GM23338 (cell line): ENCODE data around the gene MTA2. TPM values are rescaled to one million over a fixed set of nuclear protein-coding genes. Genes with fewer than 3 reads are reported as not detected.

ENCODE experiments used
- ATAC-seq: fragments of 200-7000 bp; cut with Tn5 transposase; 3 replicates; pipeline ENCODE4 v1.9.1; 2020
- DNase-seq: peaks from one replicate; pipeline ENCODE4 v3.0.0-alpha.2; 2015; ENCODE audit warnings: low spot score
- H2AFZ ChIP-seq: fragments of 200-600 bp; sonication (generic); 2 replicates; pipeline ENCODE4 v1.8.0; 2016; ENCODE audit warnings: antibody characterized with exemption, mild to moderate bottlenecking, moderate library complexity
- H3F3A ChIP-seq: fragments of 200-600 bp; sonication (generic); replicated peaks from 2 replicates; pipeline ENCODE4 v1.8.0; 2017; ENCODE audit warnings: antibody characterized with exemption, mixed run types, low read depth
- H3K27ac ChIP-seq: fragments of 200-600 bp; sonication (generic); 2 replicates; pipeline ENCODE4 v1.6.1; 2016; ENCODE audit warnings: low read depth
- H3K27me3 ChIP-seq: fragments of 200-600 bp; sonication (generic); 2 replicates; pipeline ENCODE4 v1.8.0; 2016; ENCODE audit warnings: mild to moderate bottlenecking, mixed run types, moderate library complexity; ENCODE audit not compliant: insufficient read depth
- H3K36me3 ChIP-seq: fragments of 200-600 bp; sonication (generic); 2 replicates; pipeline ENCODE4 v1.8.0; 2016; ENCODE audit warnings: mild to moderate bottlenecking; ENCODE audit not compliant: insufficient read depth
- H3K4me1 ChIP-seq: fragments of 200-600 bp; sonication (generic); 2 replicates; pipeline ENCODE4 v1.8.0; 2016; ENCODE audit warnings: mild to moderate bottlenecking, moderate library complexity; ENCODE audit not compliant: insufficient read depth
- H3K4me2 ChIP-seq: fragments of 200-600 bp; sonication (generic); 2 replicates; pipeline ENCODE4 v1.7.1; 2017; ENCODE audit warnings: mixed run types
- H3K4me3 ChIP-seq: fragments of 200-600 bp; sonication (generic); 2 replicates; pipeline ENCODE4 v1.6.1; 2016; ENCODE audit warnings: mixed run types
- H3K79me2 ChIP-seq: fragments of 200-600 bp; sonication (generic); replicated peaks from 2 replicates; pipeline ENCODE4 v1.8.0; 2017; ENCODE audit warnings: mild to moderate bottlenecking; ENCODE audit not compliant: insufficient read depth
- H3K9me2 ChIP-seq: fragments of 200-600 bp; sonication (generic); 2 replicates; pipeline ENCODE4 v1.8.0; 2017; ENCODE audit not compliant: insufficient read depth
- H4K20me1 ChIP-seq: fragments of 200-600 bp; sonication (generic); replicated peaks from 2 replicates; pipeline ENCODE4 v1.8.0; 2017; ENCODE audit warnings: mild to moderate bottlenecking; ENCODE audit not compliant: insufficient read depth
- H3K27ac Mint-ChIP-seq: 2 replicates; pipeline ENCODE4 v1.8.0; 2020; ENCODE audit warnings: inconsistent platforms, mild to moderate bottlenecking, moderate library complexity, mixed read lengths
- H3K27me3 Mint-ChIP-seq: 3 replicates; pipeline ENCODE4 v1.8.0; 2022; ENCODE audit warnings: low read depth, mild to moderate bottlenecking, moderate library complexity, mixed read lengths, inconsistent platforms; ENCODE audit not compliant: insufficient read depth, poor library complexity
- H3K36me3 Mint-ChIP-seq: 3 replicates; pipeline ENCODE4 v1.8.0; 2021; ENCODE audit warnings: low read depth, mild to moderate bottlenecking, inconsistent platforms, moderate library complexity, mixed read lengths
- H3K4me1 Mint-ChIP-seq: 3 replicates; pipeline ENCODE4 v1.8.0; 2020; ENCODE audit warnings: mild to moderate bottlenecking, inconsistent platforms, mixed read lengths
- H3K4me3 Mint-ChIP-seq: 3 replicates; pipeline ENCODE4 v1.8.0; 2021; ENCODE audit warnings: moderate library complexity, mild to moderate bottlenecking, inconsistent platforms, mixed read lengths
- H3K9me3 Mint-ChIP-seq: 3 replicates; pipeline ENCODE4 v1.8.0; 2020; ENCODE audit warnings: moderate library complexity, mild to moderate bottlenecking, inconsistent platforms, mixed read lengths
- CREB1 ChIP-seq: fragments of 250-450 bp; sonication (Bioruptor Pico); IDR thresholded peaks from 2 replicates; pipeline ENCODE4 v1.5.0; 2020; ENCODE audit warnings: low read depth, mild to moderate bottlenecking, moderate library complexity
- CTCF ChIP-seq, 2 experiments: fragments of 200-600 bp in 1 of 2; sonication (generic) in 1 of 2; conservative IDR thresholded peaks; 2 replicates each; pipeline versions ENCODE4 v1.5.1 to v1.6.1; 2016 to 2017; ENCODE audit warnings: antibody characterized with exemption in 2 of 2, low read depth in 2 of 2, mild to moderate bottlenecking in 2 of 2, moderate library complexity in 1 of 2
- ETS1 ChIP-seq: IDR thresholded peaks from 2 replicates; pipeline ENCODE4 v1.6.1; 2016; ENCODE audit warnings: antibody characterized with exemption
- EZH2 ChIP-seq: fragments of 200-600 bp; sonication (generic); IDR thresholded peaks from one replicate; pipeline ENCODE4 v1.8.0; 2017; ENCODE audit warnings: antibody characterized with exemption, mild to moderate bottlenecking, low read depth; ENCODE audit not compliant: unreplicated experiment
- EZH2phosphoT487 ChIP-seq: fragments of 200-600 bp; sonication (generic); IDR thresholded peaks from one replicate; pipeline ENCODE4 v1.8.1; 2018; ENCODE audit warnings: antibody characterized with exemption; ENCODE audit not compliant: unreplicated experiment
- JUNB ChIP-seq: IDR thresholded peaks from one replicate; pipeline ENCODE4 v1.6.1; 2016; ENCODE audit warnings: antibody characterized with exemption; ENCODE audit not compliant: unreplicated experiment
- POLR2AphosphoS5 ChIP-seq: IDR thresholded peaks from 2 replicates; pipeline ENCODE4 v1.6.1; 2016; ENCODE audit warnings: antibody characterized with exemption, low read depth
- REST ChIP-seq: IDR thresholded peaks from one replicate; pipeline ENCODE4 v1.6.1; 2018; ENCODE audit warnings: antibody characterized with exemption; ENCODE audit not compliant: unreplicated experiment
- STAT1 ChIP-seq: IDR thresholded peaks from one replicate; pipeline ENCODE4 v1.6.1; 2016; ENCODE audit warnings: antibody characterized with exemption; ENCODE audit not compliant: unreplicated experiment
- ZNF114 ChIP-seq: fragments of 250-450 bp; sonication (Bioruptor Pico); IDR thresholded peaks from 2 replicates; pipeline ENCODE4 v1.5.0; 2020; ENCODE audit warnings: mild to moderate bottlenecking, moderate library complexity
- ZNF331 ChIP-seq: fragments of 250-450 bp; sonication (Bioruptor Pico); IDR thresholded peaks from 2 replicates; pipeline ENCODE4 v1.5.0; 2020; ENCODE audit warnings: low read depth, mild to moderate bottlenecking, moderate library complexity
- ZNF462 ChIP-seq: fragments of 250-450 bp; sonication (Bioruptor Pico); IDR thresholded peaks from 2 replicates; pipeline ENCODE4 v1.5.0; 2020; ENCODE audit warnings: mild to moderate bottlenecking, moderate library complexity
- polyA plus RNA-seq: library from polyadenylated mRNA; unstranded; fragments of >200 nt; fragmentation: Nextera tagmentation; extraction: Ambion mirVana; gene quantifications from 2 replicates; pipeline ENCODE4 v1.2.1, GENCODE V29; 2016
- total RNA-seq: library from RNA; depleted of rRNA; stranded (reverse); fragments of >200 nt; shearing (Covaris generic); gene quantifications from 2 replicates; pipeline ENCODE4 v1.2.3, GENCODE V29; 2014

The MTA2 gene
- total and polyA plus RNA-seq, 2 experiments from 2014 or later, result 22.9 to 102 TPM

- Histone ChIP-seq H3K9me2 (no peaks in the 10 kb centered on the region), H3K27ac (no peak overlapping the region), H3K4me3 (no peak overlapping the region), H3K4me2 (peak overlapping the region; percentile 43; the same call in 1 of the 2 replicates), H3K79me2 (peaks cover 14% of the 10 kb centered on the region), H4K20me1 (peaks cover 10% of the 10 kb centered on the region; the same call in 1 of the 2 replicates), H3K36me3 (no peaks in the 10 kb centered on the region), H3K27me3 (peaks cover 43% of the 10 kb centered on the region), H2AFZ (no peak overlapping the region), H3F3A (peaks cover 20% of the 10 kb centered on the region), H3K4me1 (peaks cover 14% of the 10 kb centered on the region; the same call in 1 of the 2 replicates)
- H3K4me1 Mint-ChIP-seq, result peaks cover 55% of the 10 kb centered on the region
- ATAC-seq, result peak; percentile 0; the same call in 1 of the 3 replicates
- TF ChIP-seq ETS1 (no peak), JUNB (no peak), CREB1 (CRISPR knock-in tag) (no peak), ZNF331 (CRISPR knock-in tag) (no peak), EZH2 (no peak), EZH2phosphoT487 (no peak), STAT1 (no peak), REST (no peak), CTCF (conservative IDR thresholded peaks at IDR 0.05; ENCODE audit: low read depth in 2 of 2) (no peak), POLR2AphosphoS5 (no peak), ZNF114 (CRISPR knock-in tag) (no peak), ZNF462 (CRISPR knock-in tag) (no peak)
- H3K4me3 Mint-ChIP-seq, result no peak overlapping the region
- H3K27ac Mint-ChIP-seq, result no peak overlapping the region
- H3K9me3 Mint-ChIP-seq, result no peaks in the 10 kb centered on the region; the same call in 2 of the 3 replicates
- peaks cover 20% of the 10 kb centered on the region for H3K36me3 Mint-ChIP-seq
- DNase-seq, result peak; percentile 67
- peaks cover 30% of the 10 kb centered on the region for H3K27me3 Mint-ChIP-seq
Observed at GRCh38 chr11:62604460-62605120, 2.9 kb upstream of the MTA2 start.
